ENCODE measurements around the gene PLCD4.

Gene PLCD4

GRCh38 chr2:218664653-218665052, 57.0 kb downstream of the PLCD4 start:
- DNase-seq (ENCODE audit: low read depth in 2 of 2), result no peak

GRCh38 chr2:218671097-218671653, 63.5 kb downstream of the PLCD4 start:
- no peak for DNase-seq (ENCODE audit: low read depth in 2 of 2)

GRCh38 chr2:218671654-218672566, 64.2 kb downstream of the PLCD4 start, which contains the start of the genes RNF25 and STK36:
Gene RNF25 (minus strand): TSS chr2:218672002. CDS start chr2:218671970, 32 bp downstream.
Gene STK36 (plus strand): TSS chr2:218672086. CDS start chr2:218672830, 744 bp downstream.
- DNase-seq (ENCODE audit: low read depth in 2 of 2), result peak; percentile 76 to 79

- DNase-seq (ENCODE audit: low read depth in 2 of 2), result no peak
Observed at GRCh38 chr2:218679119-218679518, 71.4 kb downstream of the PLCD4 start.

GRCh38 chr2:218680061-218680460, 72.4 kb downstream of the PLCD4 start:
- DNase-seq (ENCODE audit: low read depth in 2 of 2), result no peak
